SU-DHL-6 (cell line): ENCODE measurements around the gene SIL1.

Experiments
- H2AFZ ChIP-seq: fragments of 200-600 bp; sonication (generic); 2 replicates; pipeline ENCODE4 v1.6.1; 2014; ENCODE audit warnings: low read depth, mild to moderate bottlenecking, moderate library complexity, mixed read lengths, antibody characterized with exemption, low read length; ENCODE audit not compliant: severe bottlenecking
- H3F3A ChIP-seq: fragments of 200-600 bp; shearing (Covaris generic); 2 replicates; pipeline ENCODE4 v1.6.0; 2016; ENCODE audit warnings: antibody characterized with exemption, mild to moderate bottlenecking; ENCODE audit not compliant: insufficient read depth
- H3K27ac ChIP-seq: fragments of 200-600 bp; sonication (generic); 2 replicates; pipeline ENCODE4 v1.5.1; 2016; ENCODE audit warnings: low read depth, mild to moderate bottlenecking, low read length, moderate library complexity, mixed read lengths
- H3K27me3 ChIP-seq: fragments of 200-600 bp; sonication (generic), shearing (Covaris generic); 2 replicates; pipeline ENCODE4 v1.6.0; 2014; ENCODE audit warnings: mild to moderate bottlenecking, low read length
- H3K36me3 ChIP-seq: fragments of 200-600 bp; sonication (generic); 2 replicates; pipeline ENCODE4 v1.6.1; 2014; ENCODE audit warnings: mild to moderate bottlenecking, low read length, mixed read lengths
- H3K4me2 ChIP-seq: fragments of 300-600, 200-600 bp; shearing (Covaris generic), sonication (generic); 2 replicates; pipeline ENCODE4 v1.6.0; 2014; ENCODE audit warnings: low read length, low read depth, mild to moderate bottlenecking; ENCODE audit not compliant: poor library complexity, severe bottlenecking
- H3K4me3 ChIP-seq: fragments of 200-600 bp; sonication (generic); 2 replicates; pipeline ENCODE4 v1.5.1; 2014; ENCODE audit warnings: antibody characterized with exemption, low read length, mild to moderate bottlenecking, mixed read lengths; ENCODE audit not compliant: insufficient read depth, poor library complexity, severe bottlenecking
- H3K79me2 ChIP-seq: fragments of 200-600 bp; sonication (generic); 2 replicates; pipeline ENCODE4 v1.6.1; 2014; ENCODE audit warnings: mild to moderate bottlenecking, low read length, moderate library complexity; ENCODE audit not compliant: insufficient read depth
- H3K9ac ChIP-seq: fragments of 200-600 bp; sonication (generic); 2 replicates; pipeline ENCODE4 v1.7.0; 2014; ENCODE audit warnings: mild to moderate bottlenecking, low read length
- H3K9me2 ChIP-seq: fragments of 200-600 bp; sonication (generic); replicated peaks from 2 replicates; pipeline ENCODE4 v1.6.1; 2014; ENCODE audit warnings: low read length; ENCODE audit not compliant: insufficient read depth
- H3K9me3 ChIP-seq: fragments of 200-600 bp; sonication (generic); 2 replicates; pipeline ENCODE4 v1.6.1; 2014; ENCODE audit warnings: low read length, mixed read lengths; ENCODE audit not compliant: insufficient read depth
- H4K20me1 ChIP-seq: fragments of 200-600 bp; sonication (generic); 2 replicates; pipeline ENCODE4 v1.6.1; 2014; ENCODE audit warnings: low read depth, mild to moderate bottlenecking, antibody characterized with exemption, low read length, moderate library complexity, mixed read lengths
- EZH2phosphoT487 ChIP-seq: fragments of 200-600 bp; sonication (generic), shearing (Covaris generic); conservative IDR thresholded peaks from 2 replicates; pipeline ENCODE4 v1.6.1; 2018; ENCODE audit warnings: mild to moderate bottlenecking, antibody characterized with exemption, low read length, moderate library complexity, mixed read lengths
- TF ChIP-seq, protein P1 (sequence below): fragments of 200-600 bp; sonication (generic); IDR thresholded peaks from one replicate; pipeline ENCODE4 v1.5.1; 2017; ENCODE audit warnings: antibody characterized with exemption, mild to moderate bottlenecking, low read length, moderate library complexity; ENCODE audit not compliant: insufficient read depth, poor library complexity, severe bottlenecking

Gene SIL1

GRCh38 chr5:138964647-138965201 lies 233.4 kb downstream of the SIL1 start:
- H3K9me3 ChIP-seq = no peaks in the 10 kb centered on the region
- H3F3A ChIP-seq = no peaks in the 10 kb centered on the region
- H3K4me2 ChIP-seq = no peak overlapping the region
- H3K27me3 ChIP-seq = no peaks in the 10 kb centered on the region
- TF ChIP-seq EZH2phosphoT487 = no peak
- TF ChIP-seq, protein P1, sequence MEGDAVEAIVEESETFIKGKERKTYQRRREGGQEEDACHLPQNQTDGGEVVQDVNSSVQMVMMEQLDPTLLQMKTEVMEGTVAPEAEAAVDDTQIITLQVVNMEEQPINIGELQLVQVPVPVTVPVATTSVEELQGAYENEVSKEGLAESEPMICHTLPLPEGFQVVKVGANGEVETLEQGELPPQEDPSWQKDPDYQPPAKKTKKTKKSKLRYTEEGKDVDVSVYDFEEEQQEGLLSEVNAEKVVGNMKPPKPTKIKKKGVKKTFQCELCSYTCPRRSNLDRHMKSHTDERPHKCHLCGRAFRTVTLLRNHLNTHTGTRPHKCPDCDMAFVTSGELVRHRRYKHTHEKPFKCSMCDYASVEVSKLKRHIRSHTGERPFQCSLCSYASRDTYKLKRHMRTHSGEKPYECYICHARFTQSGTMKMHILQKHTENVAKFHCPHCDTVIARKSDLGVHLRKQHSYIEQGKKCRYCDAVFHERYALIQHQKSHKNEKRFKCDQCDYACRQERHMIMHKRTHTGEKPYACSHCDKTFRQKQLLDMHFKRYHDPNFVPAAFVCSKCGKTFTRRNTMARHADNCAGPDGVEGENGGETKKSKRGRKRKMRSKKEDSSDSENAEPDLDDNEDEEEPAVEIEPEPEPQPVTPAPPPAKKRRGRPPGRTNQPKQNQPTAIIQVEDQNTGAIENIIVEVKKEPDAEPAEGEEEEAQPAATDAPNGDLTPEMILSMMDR = no peak
- H3K4me3 ChIP-seq = no peak overlapping the region
- no peak overlapping the region for H3K27ac ChIP-seq
- H4K20me1 ChIP-seq = no peaks in the 10 kb centered on the region
- no peaks in the 10 kb centered on the region for H3K9me2 ChIP-seq
- H2AFZ ChIP-seq = no peak overlapping the region
- H3K9ac ChIP-seq = no peak overlapping the region
- H3K36me3 ChIP-seq = no peaks in the 10 kb centered on the region
- no peaks in the 10 kb centered on the region for H3K79me2 ChIP-seq

DNA sequence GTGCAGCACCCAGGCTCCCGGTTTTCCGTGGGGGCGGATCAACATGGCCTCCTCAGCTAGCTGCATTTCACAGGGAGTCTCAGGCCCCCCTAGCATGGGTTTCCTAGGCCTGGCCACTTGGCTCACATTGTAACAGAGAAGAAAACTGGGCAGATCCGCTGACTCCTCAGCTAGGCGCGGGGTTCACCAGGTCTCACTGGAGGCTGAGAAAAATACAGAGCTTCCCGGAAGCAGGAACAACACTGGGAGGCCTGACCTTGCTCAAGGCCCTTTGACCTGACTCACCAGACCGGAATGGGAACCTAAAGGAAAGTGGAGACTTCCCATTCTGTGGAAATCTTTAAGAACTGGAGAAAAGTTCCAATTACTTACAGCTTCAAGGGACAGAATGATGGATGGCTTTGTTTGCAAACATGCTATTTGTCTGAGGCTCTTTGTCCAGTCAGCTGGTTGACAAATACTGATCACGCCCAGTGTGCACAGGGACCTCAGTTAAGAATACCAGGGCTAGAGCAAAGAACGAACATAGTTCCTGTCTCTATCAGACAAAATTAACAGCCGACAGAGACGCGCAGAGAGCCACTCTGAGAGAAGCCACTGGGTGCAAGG lies 234.3 kb downstream of the SIL1 start:
- H3K4me3 ChIP-seq = no peak overlapping the region
- H3F3A ChIP-seq = no peaks in the 10 kb centered on the region
- no peaks in the 10 kb centered on the region for H3K27me3 ChIP-seq
- no peaks in the 10 kb centered on the region for H3K9me2 ChIP-seq
- no peaks in the 10 kb centered on the region for H3K79me2 ChIP-seq
- H3K9me3 ChIP-seq = no peaks in the 10 kb centered on the region
- H3K27ac ChIP-seq = no peak overlapping the region
- no peak overlapping the region for H3K9ac ChIP-seq
- H3K4me2 ChIP-seq = no peak overlapping the region
- no peaks in the 10 kb centered on the region for H3K36me3 ChIP-seq
- H2AFZ ChIP-seq = no peak overlapping the region
- H4K20me1 ChIP-seq = no peaks in the 10 kb centered on the region
- TF ChIP-seq, protein P1 = no peak
- no peak for TF ChIP-seq EZH2phosphoT487

GRCh38 chr5:138962614-138963370 lies 235.4 kb downstream of the SIL1 start:
- Histone ChIP-seq H3K27ac (no peak overlapping the region), H3F3A (no peaks in the 10 kb centered on the region), H3K79me2 (no peaks in the 10 kb centered on the region), H3K36me3 (no peaks in the 10 kb centered on the region), H3K4me3 (no peak overlapping the region), H3K27me3 (no peaks in the 10 kb centered on the region), H3K4me2 (no peak overlapping the region), H4K20me1 (no peaks in the 10 kb centered on the region), H3K9ac (no peak overlapping the region), H2AFZ (no peak overlapping the region), H3K9me2 (no peaks in the 10 kb centered on the region), H3K9me3 (no peaks in the 10 kb centered on the region)
- TF ChIP-seq, protein P1 = no peak
- TF ChIP-seq EZH2phosphoT487 = no peak
